ENCODE results near the gene EXOC7.
"Not testable (repeated sequence)": the region's sequence is repeated elsewhere in the genome, so short reads cannot be mapped to it uniquely, and the experiment has no call there.

Gene EXOC7

GRCh38 chr17:76080768-76081287 lies 22.8 kb downstream of the EXOC7 start:
- DNase-seq (ENCODE audit: low read depth), result no peak
- TF ChIP-seq, protein P1, sequence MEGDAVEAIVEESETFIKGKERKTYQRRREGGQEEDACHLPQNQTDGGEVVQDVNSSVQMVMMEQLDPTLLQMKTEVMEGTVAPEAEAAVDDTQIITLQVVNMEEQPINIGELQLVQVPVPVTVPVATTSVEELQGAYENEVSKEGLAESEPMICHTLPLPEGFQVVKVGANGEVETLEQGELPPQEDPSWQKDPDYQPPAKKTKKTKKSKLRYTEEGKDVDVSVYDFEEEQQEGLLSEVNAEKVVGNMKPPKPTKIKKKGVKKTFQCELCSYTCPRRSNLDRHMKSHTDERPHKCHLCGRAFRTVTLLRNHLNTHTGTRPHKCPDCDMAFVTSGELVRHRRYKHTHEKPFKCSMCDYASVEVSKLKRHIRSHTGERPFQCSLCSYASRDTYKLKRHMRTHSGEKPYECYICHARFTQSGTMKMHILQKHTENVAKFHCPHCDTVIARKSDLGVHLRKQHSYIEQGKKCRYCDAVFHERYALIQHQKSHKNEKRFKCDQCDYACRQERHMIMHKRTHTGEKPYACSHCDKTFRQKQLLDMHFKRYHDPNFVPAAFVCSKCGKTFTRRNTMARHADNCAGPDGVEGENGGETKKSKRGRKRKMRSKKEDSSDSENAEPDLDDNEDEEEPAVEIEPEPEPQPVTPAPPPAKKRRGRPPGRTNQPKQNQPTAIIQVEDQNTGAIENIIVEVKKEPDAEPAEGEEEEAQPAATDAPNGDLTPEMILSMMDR (IDR thresholded peaks at IDR 0.05; ENCODE audit: control insufficient read depth, extremely low read depth, insufficient read depth), result no peak
- no peak overlapping the region for H3K4me3 ChIP-seq (ENCODE audit: low read depth, low read length)

GRCh38 chr17:76079956-76080767 lies 23.4 kb downstream of the EXOC7 start:
- no peak overlapping the region for H3K4me3 ChIP-seq (ENCODE audit: low read depth, low read length)
- TF ChIP-seq, protein P1 (IDR thresholded peaks at IDR 0.05; ENCODE audit: control insufficient read depth, extremely low read depth, insufficient read depth), result no peak
- no peak for DNase-seq (ENCODE audit: low read depth)

- TF ChIP-seq, protein P1 (IDR thresholded peaks at IDR 0.05; ENCODE audit: control insufficient read depth, extremely low read depth, insufficient read depth), result no peak
- no peak for DNase-seq (ENCODE audit: low read depth)
- no peak overlapping the region for H3K4me3 ChIP-seq (ENCODE audit: low read depth, low read length)
Measured at GRCh38 chr17:76079535-76079955, 24.0 kb downstream of the EXOC7 start.

DNA sequence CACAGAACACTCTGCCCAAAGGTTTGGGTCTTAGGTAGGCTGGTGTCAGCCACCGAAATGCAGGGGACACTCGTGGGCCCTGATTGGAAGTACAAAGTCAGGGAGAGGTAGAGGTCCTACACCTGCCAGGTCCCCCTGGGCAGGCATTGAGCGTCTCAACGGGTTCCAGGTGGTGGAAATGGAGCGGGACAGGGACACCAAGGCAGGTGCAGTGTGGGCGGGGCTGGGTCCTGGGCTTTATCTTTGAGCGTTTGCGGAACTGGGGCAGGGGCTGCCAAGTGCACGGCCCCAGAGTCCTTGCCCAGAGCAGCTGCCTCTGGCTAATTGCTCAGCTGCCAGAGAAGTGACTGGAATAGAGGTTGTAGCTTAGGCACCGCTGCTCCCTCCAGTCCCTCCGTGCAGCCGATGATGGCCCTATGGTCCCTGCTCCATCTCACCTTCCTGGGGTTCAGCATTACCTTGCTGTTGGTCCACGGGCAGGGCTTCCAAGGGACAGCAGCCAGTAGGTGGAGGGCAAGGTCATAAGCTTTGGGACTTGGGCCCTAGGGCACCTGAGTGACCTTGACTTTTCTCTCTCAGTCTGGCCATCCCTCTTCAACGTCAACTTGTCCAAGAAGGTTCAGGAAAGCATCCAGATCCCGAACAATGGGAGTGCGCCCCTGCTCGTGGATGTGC lies 24.6 kb downstream of the EXOC7 start, which contains the start of gene ZACN:
ZACN (plus strand) TSS at position 323 of the 675 bp plus-strand sequence; CDS start at position 406, 83 bp downstream.
- H3K4me3 ChIP-seq (ENCODE audit: low read depth, low read length), result no peak within 1 kb of the TSS
- no peak for DNase-seq (ENCODE audit: low read depth)
- TF ChIP-seq, protein P1 (IDR thresholded peaks at IDR 0.05; ENCODE audit: control insufficient read depth, extremely low read depth, insufficient read depth), result no peak

GRCh38 chr17:76078370-76078769 lies 25.2 kb downstream of the EXOC7 start:
- not testable (repeated sequence) for DNase-seq (ENCODE audit: low read depth); H3K4me3 ChIP-seq (ENCODE audit: low read depth, low read length)

DNA sequence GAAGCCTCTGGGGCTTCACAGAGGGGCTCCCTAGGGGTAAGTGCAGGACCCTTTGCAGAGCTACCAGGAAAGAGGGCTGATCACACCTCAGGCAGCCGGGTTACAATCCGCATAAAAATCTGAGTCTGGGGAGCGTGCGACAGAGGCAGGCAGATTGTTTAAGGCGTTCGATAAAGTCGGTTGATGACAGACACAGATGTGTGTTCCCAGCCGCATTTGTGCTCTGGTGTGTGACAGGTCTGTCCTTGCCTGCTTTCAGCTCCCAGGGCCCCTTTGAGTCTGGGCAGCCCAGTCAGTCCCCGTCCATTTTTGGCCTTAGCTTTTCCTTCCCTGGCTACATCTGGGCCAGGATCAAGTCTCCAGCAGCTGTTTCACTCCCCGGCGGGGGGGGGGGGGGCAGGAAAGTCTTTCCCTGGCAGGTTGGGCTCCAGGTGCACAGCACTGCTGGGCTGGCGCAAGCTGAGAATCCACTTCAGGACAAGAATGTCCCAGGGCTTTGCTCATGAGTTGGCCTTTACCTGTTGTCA lies 25.9 kb downstream of the EXOC7 start:
- H3K4me3 ChIP-seq (ENCODE audit: low read depth, low read length), result no peak overlapping the region
- TF ChIP-seq, protein P1 (IDR thresholded peaks at IDR 0.05; ENCODE audit: control insufficient read depth, extremely low read depth, insufficient read depth), result no peak
- no peak for DNase-seq (ENCODE audit: low read depth)
